KMS-11 (cell line): ENCODE results near the gene ZNF385B.
A peak's percentile ranks its signal among the peaks of the same experiment; 100 is the strongest.

Experiments
- H2AFZ ChIP-seq: fragments of 200-600 bp; sonication (generic); 2 replicates; pipeline ENCODE4 v1.6.1; 2016; ENCODE audit warnings: antibody characterized with exemption, mixed run types, low read depth
- H3K27ac ChIP-seq: fragments of 200-600 bp; sonication (generic); 2 replicates; pipeline ENCODE4 v1.6.1; 2016; ENCODE audit warnings: mild to moderate bottlenecking, mixed run types
- H3K27me3 ChIP-seq: fragments of 200-600 bp; sonication (generic); 2 replicates; pipeline ENCODE4 v1.6.1; 2017; ENCODE audit warnings: mild to moderate bottlenecking, low read depth, mixed run types, moderate library complexity; ENCODE audit not compliant: insufficient read depth
- H3K36me3 ChIP-seq: fragments of 200-600 bp; sonication (generic); 2 replicates; pipeline ENCODE4 v1.6.1; 2017; ENCODE audit warnings: mild to moderate bottlenecking, mixed run types; ENCODE audit not compliant: insufficient read depth
- H3K4me1 ChIP-seq: fragments of 200-600 bp; sonication (generic); 2 replicates; pipeline ENCODE4 v1.6.1; 2016; ENCODE audit warnings: mild to moderate bottlenecking, low read depth, mixed run types; ENCODE audit not compliant: poor library complexity, severe bottlenecking
- H3K4me2 ChIP-seq: fragments of 200-600 bp; sonication (generic); 2 replicates; pipeline ENCODE4 v1.7.0; 2016; ENCODE audit warnings: mild to moderate bottlenecking, mixed run types
- H3K4me3 ChIP-seq: fragments of 200-600 bp; sonication (generic); IDR thresholded peaks from 2 replicates; pipeline ENCODE4 v1.6.1; 2017; ENCODE audit warnings: low read depth, low read length, mixed read lengths; ENCODE audit not compliant: insufficient read depth
- H3K79me2 ChIP-seq: fragments of 200-600 bp; sonication (generic); 2 replicates; pipeline ENCODE4 v1.6.1; 2016; ENCODE audit warnings: low read depth, mixed run types; ENCODE audit not compliant: insufficient read depth
- H3K9ac ChIP-seq: fragments of 200-600 bp; sonication (generic); 2 replicates; pipeline ENCODE4 v1.6.1; 2016; ENCODE audit warnings: mild to moderate bottlenecking, mixed run types
- H4K20me1 ChIP-seq: fragments of 200-600 bp; sonication (generic); 2 replicates; pipeline ENCODE4 v1.6.1; 2016; ENCODE audit warnings: mild to moderate bottlenecking, mixed run types; ENCODE audit not compliant: insufficient read depth
- TF ChIP-seq, protein P1 (sequence below): fragments of 200-600 bp; sonication (generic); conservative IDR thresholded peaks from 2 replicates; pipeline ENCODE4 v1.6.1; 2017; ENCODE audit warnings: low read depth, mild to moderate bottlenecking, antibody characterized with exemption, low read length, moderate library complexity, mixed read lengths

ZNF385B gene

DNA sequence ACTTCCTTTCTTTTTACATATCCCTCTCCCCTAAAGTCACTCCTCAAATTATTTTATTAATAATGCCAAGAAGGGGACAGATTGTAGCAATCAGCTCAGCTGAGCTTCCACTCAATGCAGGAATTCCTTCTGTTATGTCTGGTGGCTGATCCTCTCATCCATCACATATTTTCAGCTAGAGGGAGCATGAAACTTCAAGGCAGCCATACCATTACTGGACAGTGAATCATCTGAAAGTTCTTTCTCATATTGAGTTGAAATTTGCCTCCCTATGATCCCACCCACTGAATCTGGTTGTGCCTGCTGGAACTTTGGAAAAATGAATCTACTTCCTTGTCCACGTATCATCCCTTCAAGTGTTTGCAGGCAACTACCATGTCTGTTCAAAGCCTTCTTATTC is 11.2 kb downstream of the ZNF385B start:
- H3K4me1 ChIP-seq: no peaks in the 10 kb centered on the region
- H3K79me2 ChIP-seq: no peaks in the 10 kb centered on the region
- H3K4me2 ChIP-seq: no peak overlapping the region
- H3K27me3 ChIP-seq: no peaks in the 10 kb centered on the region
- H3K27ac ChIP-seq: no peak overlapping the region
- H4K20me1 ChIP-seq: no peaks in the 10 kb centered on the region
- TF ChIP-seq, protein P1, sequence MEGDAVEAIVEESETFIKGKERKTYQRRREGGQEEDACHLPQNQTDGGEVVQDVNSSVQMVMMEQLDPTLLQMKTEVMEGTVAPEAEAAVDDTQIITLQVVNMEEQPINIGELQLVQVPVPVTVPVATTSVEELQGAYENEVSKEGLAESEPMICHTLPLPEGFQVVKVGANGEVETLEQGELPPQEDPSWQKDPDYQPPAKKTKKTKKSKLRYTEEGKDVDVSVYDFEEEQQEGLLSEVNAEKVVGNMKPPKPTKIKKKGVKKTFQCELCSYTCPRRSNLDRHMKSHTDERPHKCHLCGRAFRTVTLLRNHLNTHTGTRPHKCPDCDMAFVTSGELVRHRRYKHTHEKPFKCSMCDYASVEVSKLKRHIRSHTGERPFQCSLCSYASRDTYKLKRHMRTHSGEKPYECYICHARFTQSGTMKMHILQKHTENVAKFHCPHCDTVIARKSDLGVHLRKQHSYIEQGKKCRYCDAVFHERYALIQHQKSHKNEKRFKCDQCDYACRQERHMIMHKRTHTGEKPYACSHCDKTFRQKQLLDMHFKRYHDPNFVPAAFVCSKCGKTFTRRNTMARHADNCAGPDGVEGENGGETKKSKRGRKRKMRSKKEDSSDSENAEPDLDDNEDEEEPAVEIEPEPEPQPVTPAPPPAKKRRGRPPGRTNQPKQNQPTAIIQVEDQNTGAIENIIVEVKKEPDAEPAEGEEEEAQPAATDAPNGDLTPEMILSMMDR: no peak
- no peak overlapping the region for H3K4me3 ChIP-seq
- H3K36me3 ChIP-seq: no peaks in the 10 kb centered on the region
- no peak overlapping the region for H3K9ac ChIP-seq
- no peak overlapping the region for H2AFZ ChIP-seq

DNA sequence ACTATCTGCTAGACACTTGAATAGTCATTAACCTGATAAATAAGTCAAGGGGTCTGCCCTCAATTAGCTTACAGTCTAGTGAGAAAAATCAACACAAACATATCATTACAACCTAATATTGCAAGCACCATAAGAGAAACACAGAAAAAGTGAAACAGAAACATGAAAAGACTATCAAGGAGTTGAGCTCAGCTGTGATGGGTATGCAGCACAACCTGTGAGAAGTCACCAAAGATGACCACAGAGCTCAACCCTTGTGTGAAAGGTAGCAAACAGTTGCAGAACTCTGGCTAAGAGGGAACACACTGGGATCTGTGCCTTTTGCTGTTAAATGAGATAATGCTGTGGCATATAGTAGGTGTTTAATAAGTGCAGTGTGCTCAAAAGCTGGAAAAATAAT is 11.7 kb downstream of the ZNF385B start:
- Histone ChIP-seq H3K4me3 (no peak overlapping the region), H3K4me1 (no peaks in the 10 kb centered on the region), H3K4me2 (no peak overlapping the region), H3K27me3 (no peaks in the 10 kb centered on the region), H2AFZ (no peak overlapping the region), H3K9ac (no peak overlapping the region), H4K20me1 (no peaks in the 10 kb centered on the region), H3K79me2 (no peaks in the 10 kb centered on the region), H3K27ac (no peak overlapping the region), H3K36me3 (no peaks in the 10 kb centered on the region)
- TF ChIP-seq, protein P1: no peak

DNA sequence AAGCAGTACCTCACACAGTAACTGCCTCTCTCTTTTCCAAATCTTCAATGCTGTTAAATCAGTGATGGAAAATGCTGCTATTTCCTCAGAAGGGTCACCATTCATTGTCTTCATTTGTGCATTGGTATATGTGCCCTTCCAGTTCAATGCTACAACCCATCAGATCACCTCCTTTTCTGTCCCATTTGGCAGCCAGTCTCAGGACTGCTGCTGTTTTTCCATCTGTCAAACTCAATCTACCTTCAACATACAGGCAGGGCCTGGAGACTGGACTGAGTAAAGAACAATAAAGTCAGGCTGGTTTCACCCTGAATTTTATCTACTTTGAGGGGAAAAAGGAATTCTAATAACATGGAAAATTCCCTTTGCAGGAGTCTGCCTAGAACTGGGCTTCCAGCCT is 17.9 kb downstream of the ZNF385B start:
- no peak overlapping the region for H2AFZ ChIP-seq
- no peak overlapping the region for H3K9ac ChIP-seq
- no peak overlapping the region for H3K27ac ChIP-seq
- no peak overlapping the region for H3K4me2 ChIP-seq
- H3K4me3 ChIP-seq: no peak overlapping the region
- no peaks in the 10 kb centered on the region for H3K79me2 ChIP-seq
- no peaks in the 10 kb centered on the region for H3K27me3 ChIP-seq
- H3K4me1 ChIP-seq: no peaks in the 10 kb centered on the region
- H3K36me3 ChIP-seq: no peaks in the 10 kb centered on the region
- TF ChIP-seq, protein P1: no peak
- no peaks in the 10 kb centered on the region for H4K20me1 ChIP-seq

DNA sequence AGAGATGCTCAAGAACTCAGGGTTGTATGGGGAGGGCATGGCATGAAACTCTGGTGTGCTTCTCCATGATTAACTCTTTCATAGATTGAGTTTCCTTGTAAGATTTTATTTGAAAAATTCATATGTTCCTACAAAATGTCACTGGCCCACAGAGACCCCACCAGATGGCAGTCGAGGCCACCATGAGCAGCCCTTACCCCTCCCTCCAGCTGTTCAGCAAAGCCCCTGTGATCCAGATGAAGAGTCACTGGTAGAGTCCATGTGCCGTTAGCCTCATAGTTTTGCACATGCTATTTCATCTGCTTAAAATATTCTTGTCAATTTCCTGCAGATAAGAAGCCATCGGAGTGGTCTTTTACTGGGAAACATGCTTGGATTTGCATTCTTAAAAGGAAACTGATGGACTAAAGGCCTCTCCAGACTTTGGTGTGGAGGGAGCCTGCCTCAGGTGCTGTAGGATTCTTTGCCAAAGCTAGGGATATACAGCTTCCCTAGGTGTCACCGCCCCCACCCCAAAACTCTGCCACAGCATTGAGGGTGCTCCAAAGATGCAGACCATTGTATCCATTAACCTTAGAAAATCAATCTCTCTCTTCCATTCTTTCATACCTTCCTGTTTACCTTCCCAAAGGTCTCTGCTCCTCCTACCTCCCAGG is 18.8 kb downstream of the ZNF385B start:
- H3K79me2 ChIP-seq: no peaks in the 10 kb centered on the region
- no peak overlapping the region for H3K9ac ChIP-seq
- H3K4me1 ChIP-seq: no peaks in the 10 kb centered on the region
- no peak overlapping the region for H2AFZ ChIP-seq
- H3K27me3 ChIP-seq: no peaks in the 10 kb centered on the region
- no peak overlapping the region for H3K27ac ChIP-seq
- TF ChIP-seq, protein P1: peak; percentile 37; the same call in 1 of the 2 replicates
- no peak overlapping the region for H3K4me2 ChIP-seq
- H3K36me3 ChIP-seq: no peaks in the 10 kb centered on the region
- H4K20me1 ChIP-seq: no peaks in the 10 kb centered on the region
- no peak overlapping the region for H3K4me3 ChIP-seq
